H1 (cell line): Measurements from ENCODE around the gene TTC21A. TPM values are rescaled to one million over a fixed set of nuclear protein-coding genes. Genes with fewer than 3 reads are reported as not detected.

ENCODE experiments used
- CTCF ChIA-PET: fragments of 300-600 bp; sonication (Branson Sonifier 250); formaldehyde crosslinking; loops from one replicate; lab custom pipeline; 2021; ENCODE audit not compliant: partially characterized antibody; lab: Charles Lee
- POLR2A ChIA-PET: fragments of 300-600 bp; sonication (Branson Sonifier 250); formaldehyde crosslinking; loops from one replicate; lab custom pipeline; 2021; ENCODE audit warnings: inconsistent platforms; ENCODE audit not compliant: partially characterized antibody; lab: Charles Lee
- DNase-seq, 2 experiments: peaks; one replicate each; pipeline versions ENCODE4 v3.0.0 to v3.0.0-alpha.2; 2010 to 2022; ENCODE audit warnings: low spot score in 2 of 2, low read depth in 1 of 2, mixed read lengths in 1 of 2
- FAIRE-seq: peaks from 2 replicates; lab custom pipeline; 2011; peaks lifted over from hg19 to GRCh38; lab: Jason Lieb, UNC
- H2AFZ ChIP-seq: 2 replicates; pipeline ENCODE4 v1.8.1; 2012; ENCODE audit warnings: low read length, inconsistent platforms
- H2AK5ac ChIP-seq: 2 replicates; pipeline ENCODE4 v1.6.1; 2013; ENCODE audit warnings: low read depth, low read length
- H2BK120ac ChIP-seq: replicated peaks from 2 replicates; pipeline ENCODE3; 2013; ENCODE audit warnings: low read depth, low read length, inconsistent platforms
- H2BK12ac ChIP-seq: 2 replicates; pipeline ENCODE4 v1.6.1; 2013; ENCODE audit warnings: low read depth, low read length
- H2BK15ac ChIP-seq: 2 replicates; pipeline ENCODE4 v1.6.1; 2013; ENCODE audit warnings: low read length
- H2BK20ac ChIP-seq: 2 replicates; pipeline ENCODE4 v1.6.1; 2013; ENCODE audit warnings: low read length
- H2BK5ac ChIP-seq: 2 replicates; pipeline ENCODE4 v1.6.1; 2013; ENCODE audit warnings: low read depth, low read length
- H3K14ac ChIP-seq: 2 replicates; pipeline ENCODE4 v1.6.1; 2013; ENCODE audit warnings: inconsistent platforms; ENCODE audit not compliant: insufficient read length
- H3K18ac ChIP-seq: 2 replicates; pipeline ENCODE4 v1.6.1; 2013; ENCODE audit warnings: low read length; ENCODE audit errors: extremely low read depth
- H3K23ac ChIP-seq: 2 replicates; pipeline ENCODE4 v1.6.1; 2013; ENCODE audit warnings: inconsistent platforms; ENCODE audit not compliant: insufficient read length
- H3K23me2 ChIP-seq: 2 replicates; pipeline ENCODE4 v1.6.1; 2013; ENCODE audit warnings: low read depth, low read length
- H3K27ac ChIP-seq: 2 replicates; pipeline ENCODE4 v1.6.1; 2011; ENCODE audit warnings: low read depth, low read length, inconsistent platforms
- H3K27me3 ChIP-seq, 4 experiments: replicated peaks in 1 of 4; 1 replicate in 1 of 4; 2 replicates in 3 of 4; pipeline versions ENCODE4 v1.6.1 to v1.8.1; 2011 to 2013; ENCODE audit warnings: low read length in 3 of 4, mild to moderate bottlenecking in 3 of 4, inconsistent platforms in 2 of 4, mixed read lengths in 2 of 4, moderate library complexity in 1 of 4; ENCODE audit not compliant: control insufficient read depth in 3 of 4, insufficient read depth in 3 of 4; ENCODE audit errors: extremely low read depth in 1 of 4
- H3K36me3 ChIP-seq, 4 experiments: 2 replicates each; pipeline versions ENCODE4 v1.6.1 to v1.8.1; 2011 to 2013; ENCODE audit warnings: mild to moderate bottlenecking in 4 of 4, low read length in 3 of 4, moderate library complexity in 2 of 4, control low read depth in 1 of 4, inconsistent platforms in 1 of 4; ENCODE audit not compliant: insufficient read depth in 4 of 4, control insufficient read depth in 2 of 4
- H3K4ac ChIP-seq: replicated peaks from 2 replicates; pipeline ENCODE3; 2013; ENCODE audit warnings: low read length, low read depth, mixed read lengths, inconsistent platforms; ENCODE audit not compliant: insufficient read length
- H3K4me1 ChIP-seq, 4 experiments: replicated peaks in 1 of 4; 1 replicate in 1 of 4; 2 replicates in 3 of 4; pipeline versions ENCODE4 v1.6.1 to v1.8.1; 2011 to 2013; ENCODE audit warnings: low read length in 3 of 4, inconsistent platforms in 2 of 4, mixed read lengths in 1 of 4; ENCODE audit not compliant: insufficient read depth in 4 of 4, control insufficient read depth in 3 of 4
- H3K4me2 ChIP-seq, 2 experiments: 2 replicates each; pipeline versions ENCODE4 v1.6.1 to v1.8.1; 2011 to 2013; ENCODE audit warnings: low read depth in 2 of 2, low read length in 2 of 2, control low read depth in 1 of 2, inconsistent platforms in 1 of 2, mild to moderate bottlenecking in 1 of 2; ENCODE audit not compliant: insufficient read depth in 1 of 2
- H3K4me3 ChIP-seq, 4 experiments: fragments of 200-600, 300-600 bp in 1 of 4; sonication (generic), shearing (Covaris generic), sonication (Bioruptor Twin) in 1 of 4; 2 replicates each; pipeline versions ENCODE4 v1.5.1 to v1.8.1; 2011 to 2016; ENCODE audit warnings: low read length in 4 of 4, low read depth in 3 of 4, control low read depth in 2 of 4, inconsistent platforms in 2 of 4, mild to moderate bottlenecking in 2 of 4, mixed read lengths in 1 of 4, moderate library complexity in 1 of 4; ENCODE audit not compliant: insufficient read depth in 2 of 4; ENCODE audit errors: extremely low read depth in 1 of 4
- H3K56ac ChIP-seq: replicated peaks from 2 replicates; pipeline ENCODE3; 2013; ENCODE audit warnings: low read depth, mild to moderate bottlenecking, mixed read lengths, low read length, inconsistent platforms; ENCODE audit not compliant: insufficient read length
- H3K79me1 ChIP-seq: 2 replicates; pipeline ENCODE4 v1.6.1; 2013; ENCODE audit warnings: low read depth, low read length, control low read depth
- H3K79me2 ChIP-seq, 2 experiments: 2 replicates each; pipeline versions ENCODE4 v1.6.1 to v1.8.1; 2012 to 2013; ENCODE audit warnings: low read length in 2 of 2, mild to moderate bottlenecking in 2 of 2, inconsistent platforms in 1 of 2; ENCODE audit not compliant: insufficient read depth in 2 of 2, control insufficient read depth in 1 of 2
- H3K9ac ChIP-seq, 4 experiments: replicated peaks in 1 of 4; 1 replicate in 1 of 4; 2 replicates in 3 of 4; pipeline versions ENCODE4 v1.6.1 to v1.8.1; 2011 to 2013; ENCODE audit warnings: low read depth in 3 of 4, low read length in 3 of 4, control low read depth in 2 of 4, mild to moderate bottlenecking in 2 of 4, moderate library complexity in 2 of 4, inconsistent platforms in 1 of 4; ENCODE audit errors: extremely low read depth in 1 of 4
- H3K9me3 ChIP-seq, 2 experiments: 2 replicates each; pipeline versions ENCODE4 v1.6.1 to v1.8.1; 2012 to 2013; ENCODE audit warnings: mild to moderate bottlenecking in 2 of 2, moderate library complexity in 2 of 2, control low read depth in 1 of 2, inconsistent platforms in 1 of 2, low read depth in 1 of 2, low read length in 1 of 2, mixed read lengths in 1 of 2; ENCODE audit not compliant: insufficient read depth in 2 of 2
- H4K20me1 ChIP-seq, 2 experiments: replicated peaks in 1 of 2; 2 replicates each; pipeline versions ENCODE3 to v1.8.1; 2011 to 2013; ENCODE audit warnings: inconsistent platforms in 2 of 2, low read length in 2 of 2, mild to moderate bottlenecking in 1 of 2; ENCODE audit not compliant: insufficient read depth in 2 of 2, control insufficient read depth in 1 of 2
- H4K5ac ChIP-seq: 2 replicates; pipeline ENCODE4 v1.6.1; 2013; ENCODE audit warnings: low read length, low read depth, mixed read lengths, inconsistent platforms; ENCODE audit not compliant: insufficient read length
- H4K8ac ChIP-seq: 2 replicates; pipeline ENCODE4 v1.8.0; 2013; ENCODE audit warnings: mild to moderate bottlenecking, moderate library complexity, low read length, inconsistent platforms; ENCODE audit not compliant: insufficient read depth; ENCODE audit errors: extremely low read depth
- H4K91ac ChIP-seq: replicated peaks from 2 replicates; pipeline ENCODE3; 2013; ENCODE audit warnings: low read length, mixed read lengths, inconsistent platforms; ENCODE audit not compliant: insufficient read length
- BACH1 ChIP-seq: IDR thresholded peaks from 2 replicates; pipeline ENCODE4 v1.6.1; 2012; ENCODE audit warnings: low read length, improper control_type of control experiment
- BRCA1 ChIP-seq: IDR thresholded peaks from 2 replicates; pipeline ENCODE4 v1.6.1; 2012; ENCODE audit warnings: low read depth, low read length, improper control_type of control experiment
- CBX8 ChIP-seq: fragments of 300-800, 300-1000 bp; sonication (generic); IDR thresholded peaks from 2 replicates; pipeline ENCODE4 v1.7.1; 2016; ENCODE audit warnings: low read depth, low read length, borderline replicate concordance
- CHD1 ChIP-seq: IDR thresholded peaks from 2 replicates; pipeline ENCODE4 v1.6.1; 2012; ENCODE audit warnings: low read depth, low read length, improper control_type of control experiment
- E2F6 ChIP-seq: IDR thresholded peaks from 2 replicates; pipeline ENCODE4 v1.6.1; 2012; ENCODE audit warnings: inconsistent platforms
- EGR1 ChIP-seq: IDR thresholded peaks from 2 replicates; pipeline ENCODE4 v1.6.1; 2011; ENCODE audit warnings: low read depth, low read length, borderline replicate concordance
- HDAC2 ChIP-seq, 2 experiments: fragments of 300-600 bp in 1 of 2; sonication (generic) in 1 of 2; IDR thresholded peaks; 2 replicates each; pipeline ENCODE4 v1.6.1; 2011 to 2012; ENCODE audit warnings: low read depth in 2 of 2, low read length in 2 of 2, mild to moderate bottlenecking in 2 of 2, moderate library complexity in 2 of 2, borderline replicate concordance in 1 of 2, inconsistent platforms in 1 of 2
- JUND ChIP-seq: IDR thresholded peaks from 2 replicates; pipeline ENCODE4 v1.6.1; 2011; ENCODE audit warnings: mild to moderate bottlenecking, improper control_type of control experiment, low read length
- POU5F1 ChIP-seq: IDR thresholded peaks from 2 replicates; pipeline ENCODE4 v1.6.1; 2011; ENCODE audit warnings: low read depth, mild to moderate bottlenecking, low read length, moderate library complexity
- RAD21 ChIP-seq, 2 experiments: IDR thresholded peaks in 1 of 2; conservative IDR thresholded peaks in 1 of 2; 2 replicates each; pipeline ENCODE4 v1.6.1; 2011; ENCODE audit warnings: low read depth in 2 of 2, low read length in 2 of 2, improper control_type of control experiment in 1 of 2, inconsistent platforms in 1 of 2, mild to moderate bottlenecking in 1 of 2, moderate library complexity in 1 of 2
- SIX5 ChIP-seq: IDR thresholded peaks from 2 replicates; pipeline ENCODE4 v1.6.1; 2011; ENCODE audit warnings: mild to moderate bottlenecking, low read depth, low read length
- SP1 ChIP-seq: IDR thresholded peaks from 2 replicates; pipeline ENCODE4 v1.6.1; 2011; ENCODE audit warnings: low read depth, low read length
- TEAD4 ChIP-seq: IDR thresholded peaks from 2 replicates; pipeline ENCODE4 v1.6.1; 2012; ENCODE audit warnings: low read depth, low read length, inconsistent platforms, mixed read lengths
- WGBS, 2 experiments: shearing (Covaris generic) in 1 of 2; methylation state at CpG; one replicate each; pipeline versions ENCODE4 v1.1.6 to v1.1.7; 2013 to 2015; ENCODE audit warnings: low lambda C conversion rate in 2 of 2, mixed read lengths in 2 of 2, inconsistent platforms in 1 of 2, low coverage in 1 of 2, missing lambda C conversion rate in 1 of 2; ENCODE audit not compliant: insufficient replicate concordance in 2 of 2, insufficient coverage in 1 of 2, insufficient read length in 1 of 2; ENCODE audit errors: extremely low coverage in 1 of 2, missing lambda C conversion rate in 1 of 2; 5-methylcytosine and 5-hydroxymethylcytosine counted together
- polyA plus RNA-seq, 7 experiments: library from polyadenylated mRNA; depleted of rRNA in 3 of 7; stranded (reverse) in 5 of 7; unstranded in 2 of 7; fragments of >200 nt in 5 of 7; fragments of 200-250 nt in 2 of 7; gene quantifications; 1 replicate in 5 of 7; 2 replicates in 1 of 7; 4 replicates in 1 of 7; pipeline versions ENCODE4 v1.2.1 to v1.2.3, GENCODE V29; 2011 to 2013; ENCODE audit warnings: missing spikeins in 2 of 7, mixed read lengths in 2 of 7
- total RNA-seq: library from RNA; stranded (reverse); fragmentation: NEBNext Ultra II Directional; extraction: Animal tissue kit (Norgen Biotek cat#: 25700); gene quantifications from 2 replicates; pipeline ENCODE4 v1.2.1, GENCODE V29; 2021

The TTC21A gene
- total and polyA plus RNA-seq, 2 of the 8 experiments (the other 6 are each of a cell fraction or from before 2014, with no cell fraction given) = 2.3 to 2.8 TPM

- H3K4me1 ChIP-seq = no peaks in the 10 kb centered on the region
- no peak overlapping the region for H2BK5ac ChIP-seq
- H3K79me1 ChIP-seq = no peaks in the 10 kb centered on the region
- no peak overlapping the region for H3K4ac ChIP-seq
- no peaks in the 10 kb centered on the region; the same call in 1 of the 2 replicates for H3K23me2 ChIP-seq
- H2BK12ac ChIP-seq = no peak overlapping the region
- POLR2A ChIA-PET = no interaction called here
- no peak overlapping the region for H3K18ac ChIP-seq
- H3K27ac ChIP-seq = no peak overlapping the region
- H4K8ac ChIP-seq = no peak overlapping the region
- H3K14ac ChIP-seq = no peak overlapping the region
- no peak overlapping the region for H4K5ac ChIP-seq
- CTCF ChIA-PET = interaction anchor here (0.9 to 20.0 kb wide), 3 partner anchors 13 to 177 kb away, joined by 3 to 496 read pairs (median 5); no protein-coding TSS in a partner anchor
- no peak overlapping the region for H3K56ac ChIP-seq
- H4K91ac ChIP-seq = no peak overlapping the region
- H3K4me2 ChIP-seq = no peak overlapping the region
- H3K27me3 ChIP-seq = no peaks in the 10 kb centered on the region
- H2BK15ac ChIP-seq = no peak overlapping the region
- no peaks in the 10 kb centered on the region for H3K79me2 ChIP-seq
- no peak overlapping the region for H2BK120ac ChIP-seq
- no peak overlapping the region for H2AK5ac ChIP-seq
- H3K36me3 ChIP-seq = no peaks in the 10 kb centered on the region
- 87% methylated on average over 5 of the region's 5 CpGs; no CpG with 5 or more reads in 1 of the 2 experiments for WGBS, 2 experiments
- no peaks in the 10 kb centered on the region for H4K20me1 ChIP-seq
- no peaks in the 10 kb centered on the region for H3K9me3 ChIP-seq
- H3K23ac ChIP-seq = no peak overlapping the region
- DNase-seq = no peak
- no peak overlapping the region for H2AFZ ChIP-seq
- no peak overlapping the region for H3K4me3 ChIP-seq
- no peak for FAIRE-seq
- no peak overlapping the region for H3K9ac ChIP-seq
- H2BK20ac ChIP-seq = no peak overlapping the region
- TF ChIP-seq E2F6 (no peak), POU5F1 (no peak), SIX5 (no peak), SP1 (no peak), HDAC2 (IDR thresholded peaks at IDR 0.05; ENCODE audit: borderline replicate concordance in 1 of 2, low read depth in 2 of 2, low read length in 2 of 2) (no peak), JUND (no peak), TEAD4 (no peak), RAD21 (IDR thresholded peaks at IDR 0.05 in 1 of 2, conservative IDR thresholded peaks at IDR 0.05 in 1 of 2; ENCODE audit: low read depth in 2 of 2, low read length in 2 of 2) (no peak), BACH1 (no peak), EGR1 (no peak), CBX8 (no peak), BRCA1 (no peak), CHD1 (no peak)
Observed at GRCh38 chr3:39114456-39114855, 7.0 kb downstream of the TTC21A start.
